Measurements from ENCODE around the gene DLGAP3. TPM values are rescaled to one million over a fixed set of nuclear protein-coding genes. Genes with fewer than 3 reads are reported as not detected.

Gene DLGAP3
- total and polyA plus RNA-seq, 8 donors, result 0.15 to 0.29 (median 0.18) TPM; not detected in 3

DNA sequence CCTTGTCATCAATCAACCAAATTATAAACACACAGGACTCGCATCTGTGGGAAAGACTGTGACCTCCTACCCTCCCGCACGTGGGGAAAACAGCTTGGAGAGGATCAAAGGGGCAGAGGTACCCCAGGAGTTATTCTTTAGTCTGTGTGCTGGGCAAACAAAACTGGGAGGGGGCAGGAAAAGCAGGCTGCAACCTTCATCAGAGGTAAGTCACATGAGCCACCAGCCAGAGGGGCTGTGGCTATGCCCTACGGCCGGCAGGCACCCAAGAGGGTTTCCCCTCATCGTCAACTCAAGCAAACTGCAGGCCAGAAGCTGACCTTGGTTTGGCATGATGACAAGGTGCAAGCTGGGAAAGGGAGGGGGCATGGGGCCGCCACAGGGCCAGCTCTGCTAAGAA, 82.4 kb downstream of the DLGAP3 start:
- peaks cover 41 to 63% (median 46%) of the 10 kb centered on the region in 4 donors for H3K4me1 ChIP-seq
- intact Hi-C loops (cut with DNase I; ENCODE audit: low total_unique reads), result loop anchor here (5.0 kb wide), 1 partner anchor 55 kb away; the partner anchor contains the start of gene GJA4
- peak in 1 of 2 donors; percentile 38 for DNase-seq
- H3K36me3 ChIP-seq, result peaks cover 0 to 43% (median 14%) of the 10 kb centered on the region in 4 donors
- H3K27me3 ChIP-seq, result no peaks in the 10 kb centered on the region
- no peak overlapping the region for H3K4me3 ChIP-seq
- no peak overlapping the region for H3K27ac ChIP-seq
- H3K9me3 ChIP-seq, result no peaks in the 10 kb centered on the region
- TF ChIP-seq, protein P1, sequence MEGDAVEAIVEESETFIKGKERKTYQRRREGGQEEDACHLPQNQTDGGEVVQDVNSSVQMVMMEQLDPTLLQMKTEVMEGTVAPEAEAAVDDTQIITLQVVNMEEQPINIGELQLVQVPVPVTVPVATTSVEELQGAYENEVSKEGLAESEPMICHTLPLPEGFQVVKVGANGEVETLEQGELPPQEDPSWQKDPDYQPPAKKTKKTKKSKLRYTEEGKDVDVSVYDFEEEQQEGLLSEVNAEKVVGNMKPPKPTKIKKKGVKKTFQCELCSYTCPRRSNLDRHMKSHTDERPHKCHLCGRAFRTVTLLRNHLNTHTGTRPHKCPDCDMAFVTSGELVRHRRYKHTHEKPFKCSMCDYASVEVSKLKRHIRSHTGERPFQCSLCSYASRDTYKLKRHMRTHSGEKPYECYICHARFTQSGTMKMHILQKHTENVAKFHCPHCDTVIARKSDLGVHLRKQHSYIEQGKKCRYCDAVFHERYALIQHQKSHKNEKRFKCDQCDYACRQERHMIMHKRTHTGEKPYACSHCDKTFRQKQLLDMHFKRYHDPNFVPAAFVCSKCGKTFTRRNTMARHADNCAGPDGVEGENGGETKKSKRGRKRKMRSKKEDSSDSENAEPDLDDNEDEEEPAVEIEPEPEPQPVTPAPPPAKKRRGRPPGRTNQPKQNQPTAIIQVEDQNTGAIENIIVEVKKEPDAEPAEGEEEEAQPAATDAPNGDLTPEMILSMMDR (IDR thresholded peaks at IDR 0.05), result no peak
- TF ChIP-seq POLR2A (IDR thresholded peaks at IDR 0.05) (no peak), POLR2AphosphoS5 (IDR thresholded peaks at IDR 0.05) (no peak), EP300 (IDR thresholded peaks at IDR 0.05) (no peak)
- 44 to 75% (median 58%) methylated on average over 7 of the region's 7 CpGs for WGBS, 5 donors

DNA sequence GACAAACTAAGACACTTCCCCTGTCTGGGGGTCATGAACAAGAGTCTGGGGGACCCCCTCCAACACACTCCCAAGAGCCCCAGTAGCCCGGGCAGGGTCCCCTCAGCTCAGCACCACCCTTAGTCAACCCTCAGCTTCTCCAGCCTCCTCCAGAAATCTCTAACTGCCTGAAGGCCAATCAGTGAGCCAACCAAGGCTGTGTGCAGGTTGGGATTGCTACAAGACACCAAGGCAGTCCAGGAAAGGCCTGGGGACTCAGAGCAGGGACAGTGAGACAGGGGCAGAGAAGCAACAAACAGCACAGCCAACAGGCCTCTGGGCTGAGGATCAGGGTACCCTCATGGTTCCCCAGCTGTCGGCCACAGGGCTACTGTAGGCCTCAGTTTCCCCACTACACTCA, 83.2 kb downstream of the DLGAP3 start:
- WGBS, 5 donors, result 72 to 100% (median 94%) methylated on average over 2 of the region's 2 CpGs

DNA sequence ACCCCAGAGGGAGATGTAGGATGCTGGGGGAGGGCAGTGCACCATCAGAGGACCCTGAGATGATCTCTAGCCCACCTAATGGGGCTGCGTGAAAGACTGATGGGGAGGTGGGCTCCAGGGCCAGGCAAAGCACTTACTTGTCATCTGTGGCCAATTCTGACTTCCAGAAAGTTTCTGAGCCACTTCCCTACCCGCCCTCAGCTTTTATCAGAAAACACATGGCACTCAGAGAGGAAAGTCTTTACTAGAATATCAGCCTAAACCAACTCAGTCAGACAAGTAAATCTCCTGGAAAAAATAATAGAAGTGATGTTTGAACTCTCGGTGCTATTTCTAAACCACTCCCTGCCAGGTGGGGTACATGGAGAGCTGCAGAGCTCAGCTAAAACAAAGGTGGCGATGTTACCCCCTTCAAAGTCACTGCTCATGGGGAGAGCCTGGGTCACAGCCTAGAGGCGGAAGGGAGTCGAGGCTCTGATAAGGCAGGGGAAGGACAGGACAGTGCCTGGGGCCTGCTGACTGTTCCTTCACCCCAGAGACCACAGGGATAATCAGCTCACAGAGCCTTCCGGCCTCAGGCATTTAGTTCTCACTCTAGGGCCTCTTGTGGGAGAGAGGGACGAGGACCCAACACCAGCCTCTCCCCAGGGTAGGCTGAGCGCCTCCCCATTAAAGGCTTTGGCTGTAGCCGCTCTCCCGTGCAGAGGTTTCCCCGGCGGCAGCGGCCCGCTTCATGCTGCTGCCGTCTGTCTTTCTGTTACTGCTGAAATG, 84.1 kb downstream of the DLGAP3 start:
- Histone ChIP-seq H3K9me3 (no peaks in the 10 kb centered on the region), H3K27ac (peak overlapping the region in 1 of 5 donors; percentile 20), H3K4me3 (no peak overlapping the region), H3K36me3 (peaks cover 0 to 27% (median 14%) of the 10 kb centered on the region in 4 donors), H3K4me1 (peaks cover 29 to 51% (median 36%) of the 10 kb centered on the region in 4 donors), H3K27me3 (no peaks in the 10 kb centered on the region)
- WGBS, 5 donors, result 62 to 73% (median 64%) methylated on average over 14 to 16 of the region's 16 CpGs
- intact Hi-C loops (cut with DNase I; ENCODE audit: low total_unique reads), result loop anchor here (5.0 kb wide), 1 partner anchor 53 kb away; the partner anchor contains the start of gene GJA4
- TF ChIP-seq, protein P1 (IDR thresholded peaks at IDR 0.05), result no peak
- TF ChIP-seq EP300 (IDR thresholded peaks at IDR 0.05), result no peak
- TF ChIP-seq POLR2A (IDR thresholded peaks at IDR 0.05), result no peak
- no peak for TF ChIP-seq POLR2AphosphoS5 (IDR thresholded peaks at IDR 0.05)
- DNase-seq, result peak in 1 of 2 donors; percentile 41

More for the DNA sequence above, 83.2 kb downstream of the DLGAP3 start:
- H3K27me3 ChIP-seq, result no peaks in the 10 kb centered on the region
- H3K4me1 ChIP-seq, result peaks cover 33 to 61% (median 39%) of the 10 kb centered on the region in 4 donors
- no peak overlapping the region for H3K27ac ChIP-seq
- TF ChIP-seq POLR2AphosphoS5 (IDR thresholded peaks at IDR 0.05), result no peak
- TF ChIP-seq EP300 (IDR thresholded peaks at IDR 0.05), result no peak
- TF ChIP-seq, protein P1 (IDR thresholded peaks at IDR 0.05), result no peak
- TF ChIP-seq POLR2A (IDR thresholded peaks at IDR 0.05), result no peak
- no peak for DNase-seq
- no peak overlapping the region for H3K4me3 ChIP-seq
- H3K9me3 ChIP-seq, result no peaks in the 10 kb centered on the region
- intact Hi-C loops (cut with DNase I; ENCODE audit: low total_unique reads), result loop anchor here (5.0 kb wide), 1 partner anchor 54 kb away; the partner anchor contains the start of gene GJA4
- H3K36me3 ChIP-seq, result peaks cover 0 to 36% (median 14%) of the 10 kb centered on the region in 4 donors

DNA sequence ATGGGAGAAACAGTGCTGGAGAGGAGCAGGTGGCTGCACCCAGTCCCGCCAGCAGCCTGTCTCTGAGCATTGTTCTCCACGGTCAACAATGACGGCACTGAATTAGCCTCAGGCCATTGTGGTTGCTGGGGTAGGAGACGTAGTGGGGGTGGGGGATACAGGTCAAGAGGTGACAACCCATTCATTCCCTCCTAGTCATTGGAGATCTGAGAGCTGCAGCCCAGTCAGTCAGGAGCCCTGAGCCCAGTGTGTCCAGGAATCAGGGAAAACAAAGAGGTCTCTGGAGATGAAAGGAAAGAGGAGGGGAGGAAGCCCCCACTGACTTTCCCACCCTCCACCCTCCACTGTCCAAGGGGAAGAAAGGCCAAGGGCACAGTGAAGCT, 85.2 kb downstream of the DLGAP3 start:
- peak overlapping the region in 3 of 5 donors; percentile 8 to 32 (median 20) for H3K27ac ChIP-seq
- TF ChIP-seq, protein P1 (IDR thresholded peaks at IDR 0.05), result no peak
- no peak for TF ChIP-seq EP300 (IDR thresholded peaks at IDR 0.05)
- TF ChIP-seq POLR2A (IDR thresholded peaks at IDR 0.05), result no peak
- no peak for TF ChIP-seq POLR2AphosphoS5 (IDR thresholded peaks at IDR 0.05)
- H3K4me1 ChIP-seq, result peaks cover 29 to 50% (median 36%) of the 10 kb centered on the region in 4 donors
- no peak for DNase-seq
- no peaks in the 10 kb centered on the region for H3K9me3 ChIP-seq
- H3K36me3 ChIP-seq, result peaks cover 0 to 17% (median 8%) of the 10 kb centered on the region in 4 donors
- 52 to 82% (median 60%) methylated on average over 4 of the region's 4 CpGs for WGBS, 5 donors
- H3K27me3 ChIP-seq, result no peaks in the 10 kb centered on the region
- intact Hi-C loops (cut with DNase I; ENCODE audit: low total_unique reads), result no loop called here
- no peak overlapping the region for H3K4me3 ChIP-seq

All from stomach (tissue), 9 donors.